Psoas muscle (tissue), 8 donors: ENCODE measurements around the gene PRCD. TPM values are rescaled to one million over a fixed set of nuclear protein-coding genes. Genes with fewer than 3 reads are reported as not detected.

Experiments used
- ATAC-seq, 4 donors: fragments of 200-7000 bp; cut with Tn5 transposase; one replicate each; pipeline ENCODE4 v1.9.1; 2020; ENCODE audit warnings: moderate library complexity in 3 of 4, mild to moderate bottlenecking in 2 of 4
- DNase-seq, 2 donors: peaks; one replicate each; pipeline ENCODE4 v3.0.0-alpha.2; 2020
- H3K27ac ChIP-seq: fragments of 200-600 bp; one replicate; pipeline ENCODE4 v1.8.0; 2022
- H3K27me3 ChIP-seq, 3 donors: fragments of 200-600 bp in 1 of 3; one replicate each; pipeline versions ENCODE4 v1.6.1 to v1.8.0; 2013 to 2022; ENCODE audit warnings: low read length in 2 of 3, mild to moderate bottlenecking in 2 of 3, moderate library complexity in 1 of 3; ENCODE audit not compliant: insufficient read depth in 3 of 3
- H3K36me3 ChIP-seq, 2 donors: fragments of 200-600 bp in 1 of 2; one replicate each; pipeline versions ENCODE4 v1.6.1 to v1.8.0; 2013 to 2022; ENCODE audit warnings: low read depth in 1 of 2, mild to moderate bottlenecking in 1 of 2, moderate library complexity in 1 of 2; ENCODE audit not compliant: insufficient read depth in 1 of 2
- H3K4me1 ChIP-seq: fragments of 200-600 bp; one replicate; pipeline ENCODE4 v1.8.0; 2022
- H3K4me3 ChIP-seq: fragments of 200-600 bp; one replicate; pipeline ENCODE4 v1.8.0; 2022; ENCODE audit warnings: mild to moderate bottlenecking
- H3K9me3 ChIP-seq: fragments of 200-600 bp; one replicate; pipeline ENCODE4 v1.8.0; 2022
- WGBS, 3 donors: extraction: QIAGEN DNeasy Blood & Tissue Kit; methylation state at CpG; one replicate each; pipeline versions ENCODE4 v1.1.6 to v1.1.7; 2013; 5-methylcytosine and 5-hydroxymethylcytosine counted together
- intact Hi-C, 2 donors: fragments of 100-400 bp; cut with DNase I; formaldehyde crosslinking; loops; one replicate each; pipeline versions ENCODE4 v1.11.0 to v1.14.2; 2022
- polyA plus RNA-seq, 3 donors: library from polyadenylated mRNA; stranded (reverse); fragments of 200-250 nt; gene quantifications; one replicate each; pipeline ENCODE4 v1.2.3, GENCODE V29; 2013
- total RNA-seq, 4 donors: library from RNA; stranded (reverse); fragmentation: NEBNext Ultra II Directional in 2 of 4; extraction: Animal tissue kit (Norgen Biotek cat#: 25700) in 2 of 4; gene quantifications; one replicate each; pipeline versions ENCODE4 v1.2.1 to v1.2.4, GENCODE V29; 2021 to 2023
- TF ChIP-seq, protein P1 (sequence below): fragments of 200-600 bp; IDR thresholded peaks from one replicate; pipeline ENCODE4 v1.8.0; 2022; ENCODE audit warnings: antibody characterized with exemption
- donor health status: healthy with polysubstance abuse.
- donor health status: DM: no; HTN: no; CAD: no; lungs with moderate emphysema.
- donor health status: Bipolar disorder and iron deficiency.
- donor health status: healthy.
- donor health status: DM: yes; HTN: yes; CAD: no.
- donor health status: DM: no; HTN: no; CAD: no.
- donor health status: DM: no; HTN: no; CAD: no.
- donor health status: DM: yes; HTN: yes; CAD: no.

Gene PRCD
- total and polyA plus RNA-seq, 7 donors = 0.18 to 1.7 (median 1.3) TPM

GRCh38 chr17:76500074-76500746 is 39.6 kb upstream of the PRCD start:
- peak overlapping the region; percentile 94 for H3K27ac ChIP-seq
- intact Hi-C loops = loop anchor here in 1 of 2 donors (10.0 kb wide), 1 partner anchor 195 kb away; the partner anchor contains the start of gene QRICH2
- TF ChIP-seq, protein P1, sequence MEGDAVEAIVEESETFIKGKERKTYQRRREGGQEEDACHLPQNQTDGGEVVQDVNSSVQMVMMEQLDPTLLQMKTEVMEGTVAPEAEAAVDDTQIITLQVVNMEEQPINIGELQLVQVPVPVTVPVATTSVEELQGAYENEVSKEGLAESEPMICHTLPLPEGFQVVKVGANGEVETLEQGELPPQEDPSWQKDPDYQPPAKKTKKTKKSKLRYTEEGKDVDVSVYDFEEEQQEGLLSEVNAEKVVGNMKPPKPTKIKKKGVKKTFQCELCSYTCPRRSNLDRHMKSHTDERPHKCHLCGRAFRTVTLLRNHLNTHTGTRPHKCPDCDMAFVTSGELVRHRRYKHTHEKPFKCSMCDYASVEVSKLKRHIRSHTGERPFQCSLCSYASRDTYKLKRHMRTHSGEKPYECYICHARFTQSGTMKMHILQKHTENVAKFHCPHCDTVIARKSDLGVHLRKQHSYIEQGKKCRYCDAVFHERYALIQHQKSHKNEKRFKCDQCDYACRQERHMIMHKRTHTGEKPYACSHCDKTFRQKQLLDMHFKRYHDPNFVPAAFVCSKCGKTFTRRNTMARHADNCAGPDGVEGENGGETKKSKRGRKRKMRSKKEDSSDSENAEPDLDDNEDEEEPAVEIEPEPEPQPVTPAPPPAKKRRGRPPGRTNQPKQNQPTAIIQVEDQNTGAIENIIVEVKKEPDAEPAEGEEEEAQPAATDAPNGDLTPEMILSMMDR = no peak
- 61 to 71% (median 64%) methylated on average over 17 of the region's 17 CpGs for WGBS, 3 donors
- H3K9me3 ChIP-seq = no peaks in the 10 kb centered on the region
- ATAC-seq = no peak
- no peaks in the 10 kb centered on the region for H3K36me3 ChIP-seq
- peaks cover 41% of the 10 kb centered on the region for H3K4me1 ChIP-seq
- no peak for DNase-seq
- H3K4me3 ChIP-seq = peak overlapping the region; percentile 85
- no peaks in the 10 kb centered on the region for H3K27me3 ChIP-seq

DNA sequence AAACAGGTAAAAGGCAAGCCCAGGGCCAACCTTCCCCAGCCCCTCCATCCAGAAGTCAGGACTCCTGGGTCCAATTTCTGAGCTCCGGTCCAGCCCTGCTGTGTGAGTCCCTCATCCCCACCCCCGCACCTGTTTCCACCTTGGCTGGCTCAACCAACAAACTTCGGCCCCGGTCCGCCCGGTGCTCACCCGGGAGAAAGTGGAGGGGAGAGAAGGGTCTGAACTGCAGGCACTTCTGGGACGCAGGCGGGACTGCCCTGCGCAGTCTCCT is 39.2 kb upstream of the PRCD start:
- Histone ChIP-seq H3K9me3 (no peaks in the 10 kb centered on the region), H3K4me1 (peaks cover 41% of the 10 kb centered on the region), H3K4me3 (peak overlapping the region; percentile 85), H3K36me3 (no peaks in the 10 kb centered on the region), H3K27ac (peak overlapping the region; percentile 94), H3K27me3 (no peaks in the 10 kb centered on the region)
- TF ChIP-seq, protein P1 = no peak
- peak in 3 of 4 donors; percentile 2 to 6 (median 3) for ATAC-seq
- intact Hi-C loops = loop anchor here in 1 of 2 donors (10.0 kb wide), 1 partner anchor 196 kb away; the partner anchor contains the start of gene QRICH2
- DNase-seq = no peak
- WGBS, 3 donors = 13 to 32% (median 22%) methylated on average over 10 of the region's 10 CpGs

DNA sequence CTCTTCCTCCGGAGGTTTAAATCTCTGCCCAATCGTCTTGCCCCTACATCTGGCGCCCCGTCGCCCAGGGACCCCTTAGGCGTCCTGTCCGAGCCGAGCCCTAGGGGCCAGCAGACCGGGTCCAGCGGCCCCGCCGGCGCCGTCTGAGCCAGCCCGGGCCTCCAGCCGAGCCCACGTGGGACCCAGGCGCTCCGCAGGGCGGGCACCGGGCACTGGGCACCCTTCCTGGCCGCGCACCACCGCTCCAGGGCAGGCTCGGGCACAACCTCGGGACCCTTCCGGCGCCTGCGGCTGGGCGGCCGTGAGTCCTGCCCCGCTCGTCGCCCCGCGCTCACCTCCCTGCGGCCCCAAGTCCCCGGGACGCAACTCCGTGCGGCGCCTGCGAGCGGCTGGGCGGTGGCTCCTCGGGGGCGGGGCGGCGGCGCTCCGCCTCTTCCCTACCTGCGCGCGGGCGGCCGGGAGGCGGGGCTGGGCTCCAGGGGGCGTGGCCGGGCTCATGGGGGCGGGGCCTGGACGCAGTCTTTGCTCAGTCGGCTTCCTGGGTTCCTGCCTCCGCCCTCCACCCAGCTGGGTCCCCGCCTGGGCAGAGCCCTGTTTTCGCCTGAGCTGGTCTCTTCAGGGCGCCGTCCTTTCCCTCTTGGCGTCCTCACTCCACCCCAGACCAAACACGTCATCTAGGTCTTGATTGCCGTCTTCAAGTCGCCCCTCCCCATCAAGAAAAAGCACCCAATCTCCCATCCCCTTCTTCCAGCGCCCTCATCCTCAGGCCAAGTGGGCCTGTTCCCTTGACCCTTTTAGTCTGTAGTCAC is 38.6 kb upstream of the PRCD start, which contains the start of gene RHBDF2:
Gene RHBDF2, minus strand, starts transcription at position 406 of the 809 bp plus-strand sequence. CDS start 19,899 bp downstream, outside the sequence.
- peak; percentile 84 to 88 (median 85) for ATAC-seq
- Histone ChIP-seq H3K36me3 (no peaks in the 10 kb centered on the region), H3K9me3 (no peaks in the 10 kb centered on the region), H3K27me3 (no peaks in the 10 kb centered on the region), H3K27ac (peak within 1 kb of the TSS; percentile 94), H3K4me3 (peak within 1 kb of the TSS; percentile 85), H3K4me1 (peaks cover 39% of the 10 kb centered on the region)
- 1 to 2% (median 2%) methylated on average over 45 to 72 of the region's 72 CpGs for WGBS, 3 donors
- peak; percentile 86 to 93 for DNase-seq
- intact Hi-C loops = loop anchor here in 1 of 2 donors (10.0 kb wide), 1 partner anchor 196 kb away; the partner anchor contains the start of gene QRICH2
- TF ChIP-seq, protein P1 = no peak

- Histone ChIP-seq H3K9me3 (no peaks in the 10 kb centered on the region), H3K4me3 (peak overlapping the region; percentile 85), H3K27me3 (no peaks in the 10 kb centered on the region), H3K36me3 (no peaks in the 10 kb centered on the region), H3K27ac (peak overlapping the region; percentile 94), H3K4me1 (peaks cover 40% of the 10 kb centered on the region)
- TF ChIP-seq, protein P1 = no peak
- WGBS, 3 donors = 67 to 76% (median 70%) methylated on average over 11 of the region's 11 CpGs
- intact Hi-C loops = loop anchor here in 1 of 2 donors (10.0 kb wide), 1 partner anchor 197 kb away; the partner anchor contains the start of gene QRICH2
- DNase-seq (no peak), ATAC-seq (no peak)
Measured at GRCh38 chr17:76501827-76502307, 38.0 kb upstream of the PRCD start.
